GM23338 (cell line): ENCODE data around the gene TTLL5. TPM values are rescaled to one million over a fixed set of nuclear protein-coding genes. Genes with fewer than 3 reads are reported as not detected.

ENCODE experiments used
- ATAC-seq: fragments of 200-7000 bp; cut with Tn5 transposase; 3 replicates; pipeline ENCODE4 v1.9.1; 2020
- DNase-seq: peaks from one replicate; pipeline ENCODE4 v3.0.0-alpha.2; 2015; ENCODE audit warnings: low spot score
- H2AFZ ChIP-seq: fragments of 200-600 bp; sonication (generic); 2 replicates; pipeline ENCODE4 v1.8.0; 2016; ENCODE audit warnings: antibody characterized with exemption, mild to moderate bottlenecking, moderate library complexity
- H3F3A ChIP-seq: fragments of 200-600 bp; sonication (generic); replicated peaks from 2 replicates; pipeline ENCODE4 v1.8.0; 2017; ENCODE audit warnings: antibody characterized with exemption, mixed run types, low read depth
- H3K27ac ChIP-seq: fragments of 200-600 bp; sonication (generic); 2 replicates; pipeline ENCODE4 v1.6.1; 2016; ENCODE audit warnings: low read depth
- H3K27me3 ChIP-seq: fragments of 200-600 bp; sonication (generic); 2 replicates; pipeline ENCODE4 v1.8.0; 2016; ENCODE audit warnings: mild to moderate bottlenecking, mixed run types, moderate library complexity; ENCODE audit not compliant: insufficient read depth
- H3K36me3 ChIP-seq: fragments of 200-600 bp; sonication (generic); 2 replicates; pipeline ENCODE4 v1.8.0; 2016; ENCODE audit warnings: mild to moderate bottlenecking; ENCODE audit not compliant: insufficient read depth
- H3K4me1 ChIP-seq: fragments of 200-600 bp; sonication (generic); 2 replicates; pipeline ENCODE4 v1.8.0; 2016; ENCODE audit warnings: mild to moderate bottlenecking, moderate library complexity; ENCODE audit not compliant: insufficient read depth
- H3K4me2 ChIP-seq: fragments of 200-600 bp; sonication (generic); 2 replicates; pipeline ENCODE4 v1.7.1; 2017; ENCODE audit warnings: mixed run types
- H3K4me3 ChIP-seq: fragments of 200-600 bp; sonication (generic); 2 replicates; pipeline ENCODE4 v1.6.1; 2016; ENCODE audit warnings: mixed run types
- H3K79me2 ChIP-seq: fragments of 200-600 bp; sonication (generic); replicated peaks from 2 replicates; pipeline ENCODE4 v1.8.0; 2017; ENCODE audit warnings: mild to moderate bottlenecking; ENCODE audit not compliant: insufficient read depth
- H3K9me2 ChIP-seq: fragments of 200-600 bp; sonication (generic); 2 replicates; pipeline ENCODE4 v1.8.0; 2017; ENCODE audit not compliant: insufficient read depth
- H4K20me1 ChIP-seq: fragments of 200-600 bp; sonication (generic); replicated peaks from 2 replicates; pipeline ENCODE4 v1.8.0; 2017; ENCODE audit warnings: mild to moderate bottlenecking; ENCODE audit not compliant: insufficient read depth
- H3K27ac Mint-ChIP-seq: 2 replicates; pipeline ENCODE4 v1.8.0; 2020; ENCODE audit warnings: inconsistent platforms, mild to moderate bottlenecking, moderate library complexity, mixed read lengths
- H3K27me3 Mint-ChIP-seq: 3 replicates; pipeline ENCODE4 v1.8.0; 2022; ENCODE audit warnings: low read depth, mild to moderate bottlenecking, moderate library complexity, mixed read lengths, inconsistent platforms; ENCODE audit not compliant: insufficient read depth, poor library complexity
- H3K36me3 Mint-ChIP-seq: 3 replicates; pipeline ENCODE4 v1.8.0; 2021; ENCODE audit warnings: low read depth, mild to moderate bottlenecking, inconsistent platforms, moderate library complexity, mixed read lengths
- H3K4me1 Mint-ChIP-seq: 3 replicates; pipeline ENCODE4 v1.8.0; 2020; ENCODE audit warnings: mild to moderate bottlenecking, inconsistent platforms, mixed read lengths
- H3K4me3 Mint-ChIP-seq: 3 replicates; pipeline ENCODE4 v1.8.0; 2021; ENCODE audit warnings: moderate library complexity, mild to moderate bottlenecking, inconsistent platforms, mixed read lengths
- H3K9me3 Mint-ChIP-seq: 3 replicates; pipeline ENCODE4 v1.8.0; 2020; ENCODE audit warnings: moderate library complexity, mild to moderate bottlenecking, inconsistent platforms, mixed read lengths
- CTCF ChIP-seq, 2 experiments: fragments of 200-600 bp in 1 of 2; sonication (generic) in 1 of 2; conservative IDR thresholded peaks; 2 replicates each; pipeline versions ENCODE4 v1.5.1 to v1.6.1; 2016 to 2017; ENCODE audit warnings: antibody characterized with exemption in 2 of 2, low read depth in 2 of 2, mild to moderate bottlenecking in 2 of 2, moderate library complexity in 1 of 2
- ETS1 ChIP-seq: IDR thresholded peaks from 2 replicates; pipeline ENCODE4 v1.6.1; 2016; ENCODE audit warnings: antibody characterized with exemption
- EZH2 ChIP-seq: fragments of 200-600 bp; sonication (generic); IDR thresholded peaks from one replicate; pipeline ENCODE4 v1.8.0; 2017; ENCODE audit warnings: antibody characterized with exemption, mild to moderate bottlenecking, low read depth; ENCODE audit not compliant: unreplicated experiment
- POLR2AphosphoS5 ChIP-seq: IDR thresholded peaks from 2 replicates; pipeline ENCODE4 v1.6.1; 2016; ENCODE audit warnings: antibody characterized with exemption, low read depth
- REST ChIP-seq: IDR thresholded peaks from one replicate; pipeline ENCODE4 v1.6.1; 2018; ENCODE audit warnings: antibody characterized with exemption; ENCODE audit not compliant: unreplicated experiment
- ZNF462 ChIP-seq: fragments of 250-450 bp; sonication (Bioruptor Pico); IDR thresholded peaks from 2 replicates; pipeline ENCODE4 v1.5.0; 2020; ENCODE audit warnings: mild to moderate bottlenecking, moderate library complexity
- polyA plus RNA-seq: library from polyadenylated mRNA; unstranded; fragments of >200 nt; fragmentation: Nextera tagmentation; extraction: Ambion mirVana; gene quantifications from 2 replicates; pipeline ENCODE4 v1.2.1, GENCODE V29; 2016
- total RNA-seq: library from RNA; depleted of rRNA; stranded (reverse); fragments of >200 nt; shearing (Covaris generic); gene quantifications from 2 replicates; pipeline ENCODE4 v1.2.3, GENCODE V29; 2014

The TTLL5 gene
- total and polyA plus RNA-seq, 2 experiments from 2014 or later = 33.5 to 35.4 TPM

GRCh38 chr14:75781096-75781495 is 120.0 kb downstream of the TTLL5 start (continued):
- TF ChIP-seq ZNF462 (no peak), CTCF (conservative IDR thresholded peaks at IDR 0.05; ENCODE audit: low read depth in 2 of 2) (no peak)

GRCh38 chr14:75783184-75783583 is 122.1 kb downstream of the TTLL5 start:
- no peak overlapping the region for H3K4me3 ChIP-seq
- no peaks in the 10 kb centered on the region for H4K20me1 ChIP-seq
- H3K9me2 ChIP-seq = no peaks in the 10 kb centered on the region
- H3K79me2 ChIP-seq = no peaks in the 10 kb centered on the region
- ATAC-seq = no peak
- no peak for DNase-seq
- no peaks in the 10 kb centered on the region for H3K4me1 Mint-ChIP-seq
- no peak overlapping the region for H2AFZ ChIP-seq
- H3K27me3 ChIP-seq = no peaks in the 10 kb centered on the region
- no peak overlapping the region for H3K4me3 Mint-ChIP-seq
- no peaks in the 10 kb centered on the region for H3F3A ChIP-seq
- H3K36me3 Mint-ChIP-seq = peaks cover 42% of the 10 kb centered on the region
- H3K4me2 ChIP-seq = no peak overlapping the region
- H3K27me3 Mint-ChIP-seq = no peaks in the 10 kb centered on the region
- H3K36me3 ChIP-seq = peaks cover 17% of the 10 kb centered on the region
- TF ChIP-seq ETS1 (no peak), EZH2 (no peak), POLR2AphosphoS5 (no peak), REST (no peak)
- H3K9me3 Mint-ChIP-seq = no peaks in the 10 kb centered on the region
- H3K27ac ChIP-seq = no peak overlapping the region
- H3K27ac Mint-ChIP-seq = no peak overlapping the region
- H3K4me1 ChIP-seq = no peaks in the 10 kb centered on the region
